ENCODE results near the gene MCM3AP.
A peak's percentile ranks its signal among the peaks of the same experiment; 100 is the strongest.

Gene MCM3AP
- 154 to 207 (median 186) reads per million in 3 donors for total RNA-seq

DNA sequence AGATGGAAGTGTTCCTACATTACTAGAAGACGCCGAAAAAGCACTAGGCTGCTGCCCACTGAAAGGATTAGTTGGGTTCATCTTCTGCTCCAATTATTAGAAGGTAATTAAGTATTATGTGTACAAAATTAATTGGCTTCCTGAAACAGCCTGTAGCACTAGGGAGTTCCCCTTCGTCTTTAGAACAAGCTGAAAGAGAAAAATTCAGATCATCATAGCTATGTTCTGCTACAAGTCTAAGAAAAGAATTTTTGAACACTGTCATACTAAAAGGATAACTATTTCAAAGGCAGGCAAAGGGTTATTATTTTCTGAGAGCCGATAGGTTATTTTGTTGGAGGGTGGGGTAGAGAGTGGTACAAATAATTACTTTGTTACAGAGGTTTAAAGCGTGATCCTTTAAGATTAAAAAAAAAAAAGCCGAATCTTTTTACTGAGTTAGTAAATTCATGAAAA, at the start of gene MCM3AP:
Gene MCM3AP, minus strand, starts transcription at position 406 of the 456 bp plus-strand sequence. Its CDS starts 325 bp downstream, at position 81.
- H3K4me1 ChIP-seq (ENCODE audit: control insufficient read depth, insufficient read depth, low read length, poor library complexity, severe bottlenecking), result peaks cover 23% of the 10 kb centered on the region
- H3K4me3 ChIP-seq (ENCODE audit: insufficient read depth, low read depth, low read length, poor library complexity, severe bottlenecking), result peak within 1 kb of the TSS; percentile 91

DNA sequence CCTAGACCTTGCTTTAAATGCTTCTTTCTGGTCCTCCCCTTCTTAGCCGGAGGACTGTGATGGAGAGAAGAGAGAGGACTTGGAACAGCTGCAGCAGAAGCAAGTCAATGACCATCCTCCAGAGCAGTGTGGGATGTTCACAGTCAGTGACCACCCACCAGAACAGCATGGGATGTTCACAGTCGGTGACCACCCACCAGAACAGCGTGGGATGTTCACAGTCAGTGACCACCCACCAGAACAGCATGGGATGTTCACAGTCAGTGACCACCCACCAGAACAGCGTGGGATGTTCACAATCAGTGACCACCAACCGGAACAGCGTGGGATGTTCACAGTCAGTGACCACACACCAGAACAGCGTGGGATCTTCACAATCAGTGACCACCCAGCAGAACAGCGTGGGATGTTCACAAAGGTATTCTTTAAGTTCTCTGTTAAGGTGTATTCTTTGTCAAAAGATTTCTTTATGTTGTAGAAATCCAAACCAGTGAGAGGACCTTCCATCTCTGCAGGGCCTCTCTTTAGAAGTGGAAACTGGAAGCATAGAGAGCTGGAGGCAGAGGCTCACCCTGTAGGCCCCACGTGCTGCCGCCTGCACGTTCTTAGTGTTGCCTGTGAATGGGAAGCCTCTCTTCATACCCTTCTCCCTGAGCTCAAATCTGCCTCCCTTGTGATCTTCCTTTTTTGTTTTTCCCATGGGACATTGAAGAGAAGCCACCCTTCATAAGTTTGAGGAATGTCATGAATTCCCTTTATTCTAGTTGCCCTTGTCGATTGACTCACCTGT, 49.1 kb upstream of the MCM3AP start:
- Histone ChIP-seq H3K36me3 (ENCODE audit: control insufficient read depth, insufficient read depth, low read length) (peaks cover 24% of the 10 kb centered on the region), H3K27ac (ENCODE audit: insufficient read depth, low read length, poor library complexity, severe bottlenecking) (no peak overlapping the region), H3K9me3 (ENCODE audit: control insufficient read depth, low read length) (no peaks in the 10 kb centered on the region), H3K4me1 (ENCODE audit: control insufficient read depth, insufficient read depth, low read length, poor library complexity, severe bottlenecking) (no peaks in the 10 kb centered on the region), H3K4me3 (ENCODE audit: insufficient read depth, low read depth, low read length, poor library complexity, severe bottlenecking) (no peak overlapping the region), H3K27me3 (replicated peaks; ENCODE audit: control insufficient read depth, insufficient read depth, low read length, poor library complexity, severe bottlenecking) (no peaks in the 10 kb centered on the region)
- DNase-seq, result no peak

More for the DNA sequence above, at the start of gene MCM3AP:
- Histone ChIP-seq H3K27me3 (replicated peaks; ENCODE audit: control insufficient read depth, insufficient read depth, low read length, poor library complexity, severe bottlenecking) (no peaks in the 10 kb centered on the region), H3K9me3 (ENCODE audit: control insufficient read depth, low read length) (no peaks in the 10 kb centered on the region), H3K27ac (ENCODE audit: insufficient read depth, low read length, poor library complexity, severe bottlenecking) (peak within 1 kb of the TSS; percentile 84), H3K36me3 (ENCODE audit: control insufficient read depth, insufficient read depth, low read length) (peaks cover 14% of the 10 kb centered on the region)
- no peak for DNase-seq

DNA sequence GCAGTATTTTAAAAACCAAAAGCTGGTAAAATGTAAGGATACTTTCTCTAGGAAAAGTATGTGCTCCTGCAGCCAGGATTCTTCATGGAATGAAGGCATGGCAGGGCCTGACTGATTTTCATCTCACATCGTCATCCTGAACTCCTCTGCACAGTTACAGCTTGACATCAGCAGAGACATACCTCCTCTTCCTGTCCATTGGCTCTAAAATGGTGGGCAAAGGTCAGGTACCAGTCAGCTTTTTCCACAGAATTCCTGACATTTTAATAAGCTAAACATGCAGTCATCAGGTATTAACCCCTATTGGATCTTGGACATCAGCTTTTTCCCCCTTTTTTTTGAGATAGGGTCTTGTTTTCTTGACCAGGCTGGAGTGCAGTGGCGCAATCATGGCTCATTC, 44.4 kb upstream of the MCM3AP start:
- Histone ChIP-seq H3K9me3 (ENCODE audit: control insufficient read depth, low read length) (no peaks in the 10 kb centered on the region), H3K36me3 (ENCODE audit: control insufficient read depth, insufficient read depth, low read length) (peaks cover 7% of the 10 kb centered on the region), H3K4me1 (ENCODE audit: control insufficient read depth, insufficient read depth, low read length, poor library complexity, severe bottlenecking) (peaks cover 9% of the 10 kb centered on the region), H3K4me3 (ENCODE audit: insufficient read depth, low read depth, low read length, poor library complexity, severe bottlenecking) (no peak overlapping the region), H3K27ac (ENCODE audit: insufficient read depth, low read length, poor library complexity, severe bottlenecking) (no peak overlapping the region), H3K27me3 (replicated peaks; ENCODE audit: control insufficient read depth, insufficient read depth, low read length, poor library complexity, severe bottlenecking) (no peaks in the 10 kb centered on the region)
- no peak for DNase-seq

DNA sequence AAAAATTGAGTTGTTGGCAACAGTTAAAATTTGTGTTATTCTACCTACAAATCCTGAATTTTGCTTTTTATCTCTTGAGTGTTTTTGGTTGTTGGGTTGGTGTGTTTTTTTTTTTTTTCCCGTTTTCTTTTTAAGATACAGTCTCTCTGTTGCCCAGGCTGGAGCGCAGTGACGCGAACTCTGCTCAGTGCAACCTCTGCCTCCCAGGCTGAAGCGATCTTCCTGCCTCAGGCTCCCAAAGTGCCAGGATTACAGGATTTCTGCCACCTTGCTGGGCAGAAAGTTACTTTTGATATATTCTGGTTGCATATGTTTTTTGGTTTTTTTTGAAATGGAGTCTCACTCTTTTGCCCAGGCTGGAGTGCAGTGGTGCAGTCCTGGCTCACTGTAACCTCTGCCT, 42.7 kb upstream of the MCM3AP start:
- no peak for DNase-seq
- Histone ChIP-seq H3K9me3 (ENCODE audit: control insufficient read depth, low read length) (no peaks in the 10 kb centered on the region), H3K36me3 (ENCODE audit: control insufficient read depth, insufficient read depth, low read length) (no peaks in the 10 kb centered on the region), H3K27ac (ENCODE audit: insufficient read depth, low read length, poor library complexity, severe bottlenecking) (no peak overlapping the region), H3K27me3 (replicated peaks; ENCODE audit: control insufficient read depth, insufficient read depth, low read length, poor library complexity, severe bottlenecking) (no peaks in the 10 kb centered on the region), H3K4me1 (ENCODE audit: control insufficient read depth, insufficient read depth, low read length, poor library complexity, severe bottlenecking) (peaks cover 10% of the 10 kb centered on the region), H3K4me3 (ENCODE audit: insufficient read depth, low read depth, low read length, poor library complexity, severe bottlenecking) (no peak overlapping the region)

DNA sequence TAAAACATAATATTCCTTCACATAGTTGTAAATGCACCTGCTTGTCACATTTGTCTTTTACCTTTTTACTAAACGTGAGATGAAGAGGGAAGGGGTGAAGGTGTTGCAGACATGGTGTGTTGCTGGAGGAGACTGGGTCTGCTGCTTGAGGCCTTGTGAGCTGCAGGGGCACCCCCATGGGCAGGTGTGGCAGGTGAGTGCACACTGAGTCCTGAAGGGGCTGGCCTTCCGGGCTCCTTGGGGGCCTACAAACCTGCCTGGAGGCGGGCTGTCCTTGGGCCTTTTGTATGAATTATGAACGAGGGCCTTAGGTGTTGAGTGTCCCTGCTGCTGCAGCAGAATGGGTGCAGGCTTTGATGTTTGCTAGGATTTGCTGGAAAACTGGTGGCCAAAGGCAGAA, 42.3 kb upstream of the MCM3AP start:
- no peaks in the 10 kb centered on the region for H3K36me3 ChIP-seq (ENCODE audit: control insufficient read depth, insufficient read depth, low read length)
- H3K9me3 ChIP-seq (ENCODE audit: control insufficient read depth, low read length), result no peaks in the 10 kb centered on the region
- no peak for DNase-seq
- peaks cover 14% of the 10 kb centered on the region for H3K4me1 ChIP-seq (ENCODE audit: control insufficient read depth, insufficient read depth, low read length, poor library complexity, severe bottlenecking)
- no peaks in the 10 kb centered on the region for H3K27me3 ChIP-seq (replicated peaks; ENCODE audit: control insufficient read depth, insufficient read depth, low read length, poor library complexity, severe bottlenecking)
- no peak overlapping the region for H3K4me3 ChIP-seq (ENCODE audit: insufficient read depth, low read depth, low read length, poor library complexity, severe bottlenecking)
- H3K27ac ChIP-seq (ENCODE audit: insufficient read depth, low read length, poor library complexity, severe bottlenecking), result no peak overlapping the region

DNA sequence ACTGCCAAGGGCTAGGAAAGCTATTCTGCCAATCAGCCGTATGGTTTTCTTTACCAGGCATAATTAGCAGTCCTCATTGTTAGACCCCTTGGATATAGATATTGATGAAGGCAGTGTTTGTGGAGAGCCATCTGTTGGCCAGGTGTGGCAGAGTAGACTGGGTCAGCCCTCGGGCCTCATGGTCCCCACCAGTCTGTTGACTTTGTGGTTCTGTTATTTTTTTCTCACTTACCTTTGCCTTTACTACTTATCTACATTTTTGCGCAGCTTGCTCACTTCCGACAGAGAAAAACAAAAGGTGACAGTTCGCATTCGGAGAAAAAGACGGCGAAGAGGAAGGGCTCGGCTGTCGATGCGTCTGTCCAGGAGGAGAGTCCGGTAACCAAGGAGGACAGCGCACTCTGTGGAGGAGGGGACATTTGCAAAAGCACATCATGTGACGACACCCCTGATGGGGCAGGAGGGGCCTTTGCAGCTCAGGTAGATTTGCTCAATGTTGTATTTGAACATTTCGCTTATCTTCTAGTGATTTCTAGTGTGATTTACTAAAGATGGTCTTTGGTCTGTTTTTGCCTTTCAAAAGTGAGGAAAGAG, 40.8 kb upstream of the MCM3AP start:
- Histone ChIP-seq H3K4me1 (ENCODE audit: control insufficient read depth, insufficient read depth, low read length, poor library complexity, severe bottlenecking) (peaks cover 22% of the 10 kb centered on the region), H3K4me3 (ENCODE audit: insufficient read depth, low read depth, low read length, poor library complexity, severe bottlenecking) (no peak overlapping the region), H3K27me3 (replicated peaks; ENCODE audit: control insufficient read depth, insufficient read depth, low read length, poor library complexity, severe bottlenecking) (no peaks in the 10 kb centered on the region), H3K27ac (ENCODE audit: insufficient read depth, low read length, poor library complexity, severe bottlenecking) (no peak overlapping the region), H3K9me3 (ENCODE audit: control insufficient read depth, low read length) (no peaks in the 10 kb centered on the region), H3K36me3 (ENCODE audit: control insufficient read depth, insufficient read depth, low read length) (no peaks in the 10 kb centered on the region)
- no peak for DNase-seq

DNA sequence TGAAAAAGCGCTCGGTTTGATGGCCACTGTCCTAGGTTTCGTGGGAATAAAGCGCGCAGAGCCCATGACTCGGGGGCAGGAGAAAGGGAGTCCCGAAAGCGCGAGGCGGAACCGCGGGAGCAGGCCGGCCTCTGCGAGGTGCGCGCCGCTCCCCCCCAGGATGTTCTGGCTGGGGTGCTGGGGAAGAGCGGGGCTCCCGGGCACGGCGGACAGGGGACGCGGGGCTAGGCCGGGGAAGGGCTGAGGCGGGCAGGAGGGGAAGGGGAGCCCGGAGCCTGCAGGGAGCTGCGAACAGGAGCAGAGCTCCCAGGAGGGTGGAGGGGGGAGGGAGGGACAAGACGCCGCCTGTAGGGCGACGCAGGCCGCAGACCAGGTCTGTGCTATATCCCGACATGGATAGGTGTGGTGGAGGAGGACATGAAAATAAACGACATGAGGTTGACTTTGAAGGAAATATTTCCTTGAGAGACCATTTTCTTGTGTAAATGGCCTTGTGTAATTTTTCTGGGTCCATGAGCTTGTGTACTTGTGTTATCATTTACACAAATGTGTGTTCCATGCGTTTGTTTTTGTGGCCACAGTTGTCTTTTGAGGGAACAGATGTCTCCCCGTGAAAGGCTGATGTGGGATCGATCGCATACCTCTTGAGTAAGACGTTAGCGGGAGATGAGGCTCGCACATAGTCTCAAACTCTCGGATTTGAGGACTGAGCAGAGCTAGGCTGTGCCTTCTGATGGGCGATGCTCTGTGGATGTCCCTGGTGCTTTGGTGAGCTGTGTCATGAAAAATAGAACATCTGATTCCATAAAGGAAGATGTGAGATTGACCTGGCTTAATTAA, 39.9 kb upstream of the MCM3AP start:
- Histone ChIP-seq H3K9me3 (ENCODE audit: control insufficient read depth, low read length) (no peaks in the 10 kb centered on the region), H3K4me3 (ENCODE audit: insufficient read depth, low read depth, low read length, poor library complexity, severe bottlenecking) (peak overlapping the region; percentile 80), H3K27me3 (replicated peaks; ENCODE audit: control insufficient read depth, insufficient read depth, low read length, poor library complexity, severe bottlenecking) (no peaks in the 10 kb centered on the region), H3K27ac (ENCODE audit: insufficient read depth, low read length, poor library complexity, severe bottlenecking) (peak overlapping the region; percentile 98), H3K4me1 (ENCODE audit: control insufficient read depth, insufficient read depth, low read length, poor library complexity, severe bottlenecking) (peaks cover 22% of the 10 kb centered on the region), H3K36me3 (ENCODE audit: control insufficient read depth, insufficient read depth, low read length) (no peaks in the 10 kb centered on the region)
- peak in 2 of 3 donors; percentile 6 to 11 for DNase-seq

DNA sequence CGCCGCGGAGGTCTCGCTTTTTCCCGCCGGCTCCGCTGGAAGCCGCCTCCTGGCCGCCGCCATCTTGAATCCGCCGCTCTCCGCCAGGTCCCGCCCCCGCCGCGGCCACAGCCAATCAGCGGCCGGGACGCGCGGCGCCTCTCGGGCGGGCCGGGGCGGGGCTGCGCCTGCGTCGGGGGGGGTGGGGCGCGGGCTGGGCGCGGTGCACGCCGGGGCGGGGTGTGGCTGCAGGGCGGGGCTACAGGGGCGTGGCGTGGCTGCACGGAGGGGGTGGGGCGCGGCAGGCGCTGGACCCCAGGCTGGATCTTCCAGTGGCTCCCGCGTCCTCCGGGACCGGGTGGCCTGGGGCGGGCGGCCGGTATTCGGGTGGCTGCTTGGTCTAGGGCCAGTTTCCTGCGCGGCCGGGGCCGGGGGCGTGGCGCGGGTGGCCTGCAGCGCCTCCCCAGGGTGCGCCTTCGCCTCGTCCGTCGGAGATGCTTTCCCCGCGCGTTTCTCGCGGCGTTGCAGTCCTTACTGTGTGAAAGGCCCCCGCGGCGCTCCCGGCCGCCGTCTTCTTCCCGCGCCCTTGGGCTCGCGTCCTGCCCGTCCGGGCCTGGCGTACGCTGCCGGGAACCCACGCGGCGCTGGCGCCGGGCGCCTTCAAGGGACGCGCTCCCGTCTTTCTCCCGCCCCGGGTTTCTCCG, 39.1 kb upstream of the MCM3AP start:
- peak overlapping the region; percentile 99 for H3K4me3 ChIP-seq (ENCODE audit: insufficient read depth, low read depth, low read length, poor library complexity, severe bottlenecking)
- H3K4me1 ChIP-seq (ENCODE audit: control insufficient read depth, insufficient read depth, low read length, poor library complexity, severe bottlenecking), result peaks cover 22% of the 10 kb centered on the region
- H3K9me3 ChIP-seq (ENCODE audit: control insufficient read depth, low read length), result no peaks in the 10 kb centered on the region
- no peaks in the 10 kb centered on the region for H3K27me3 ChIP-seq (replicated peaks; ENCODE audit: control insufficient read depth, insufficient read depth, low read length, poor library complexity, severe bottlenecking)
- peak overlapping the region; percentile 98 for H3K27ac ChIP-seq (ENCODE audit: insufficient read depth, low read length, poor library complexity, severe bottlenecking)
- peak; percentile 73 to 85 (median 84) for DNase-seq
- no peaks in the 10 kb centered on the region for H3K36me3 ChIP-seq (ENCODE audit: control insufficient read depth, insufficient read depth, low read length)

DNA sequence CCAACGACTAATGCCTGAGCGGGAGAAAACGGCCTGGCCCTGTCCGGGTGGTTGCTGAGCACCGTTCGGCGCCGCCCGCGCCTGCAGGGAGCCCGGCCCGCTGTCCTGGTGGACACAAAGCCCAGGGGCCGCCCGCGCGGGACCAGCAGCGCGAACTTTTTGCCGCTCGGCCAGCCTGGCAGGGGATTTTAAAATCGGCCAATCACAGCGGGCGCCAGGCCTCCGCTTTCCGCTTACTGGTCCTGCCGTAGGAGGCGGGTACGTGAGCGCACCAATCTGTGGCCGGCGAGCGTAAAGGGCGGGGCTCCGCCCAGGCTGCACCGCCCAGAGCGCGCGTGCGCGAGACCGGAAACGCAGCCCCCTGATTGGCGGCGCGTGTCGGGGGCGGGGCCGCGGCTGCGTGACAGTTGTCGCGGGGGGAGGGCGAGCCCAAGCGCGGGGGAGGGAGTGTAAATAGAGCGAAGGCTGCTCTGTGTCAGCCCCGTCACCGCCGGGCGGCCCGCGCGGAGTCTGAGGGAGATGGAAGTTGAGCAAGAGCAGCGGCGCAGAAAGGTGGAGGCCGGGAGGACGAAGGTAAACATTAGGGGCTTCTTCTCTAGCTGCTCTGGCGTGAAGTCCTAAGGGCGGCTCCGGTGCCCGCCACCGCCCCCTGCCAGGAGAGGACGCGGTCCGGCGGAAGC, 38.4 kb upstream of the MCM3AP start, which contains the start of the genes C21orf58 and PCNT:
Gene C21orf58, minus strand, starts transcription at position 161 of the 680 bp plus-strand sequence. CDS start 1,132 bp downstream, outside the sequence.
Gene PCNT, plus strand, starts transcription at position 447 of the 680 bp plus-strand sequence. Its CDS starts 73 bp downstream, at position 520.
- no peaks in the 10 kb centered on the region for H3K9me3 ChIP-seq (ENCODE audit: control insufficient read depth, low read length)
- H3K27me3 ChIP-seq (replicated peaks; ENCODE audit: control insufficient read depth, insufficient read depth, low read length, poor library complexity, severe bottlenecking), result no peaks in the 10 kb centered on the region
- H3K36me3 ChIP-seq (ENCODE audit: control insufficient read depth, insufficient read depth, low read length), result no peaks in the 10 kb centered on the region
- H3K27ac ChIP-seq (ENCODE audit: insufficient read depth, low read length, poor library complexity, severe bottlenecking), result peak within 1 kb of the TSS; percentile 98
- DNase-seq, result peak; percentile 97
- H3K4me3 ChIP-seq (ENCODE audit: insufficient read depth, low read depth, low read length, poor library complexity, severe bottlenecking), result peak within 1 kb of the TSS; percentile 99
- H3K4me1 ChIP-seq (ENCODE audit: control insufficient read depth, insufficient read depth, low read length, poor library complexity, severe bottlenecking), result peaks cover 22% of the 10 kb centered on the region

All from effector memory CD4-positive, alpha-beta T cell (primary cell).